CD14-positive monocyte (primary cell): Measurements from ENCODE around the gene SUSD2. TPM values are rescaled to one million over a fixed set of nuclear protein-coding genes. Genes with fewer than 3 reads are reported as not detected.

Source experiments
- DNase-seq, 3 donors: peaks; one replicate each; pipeline ENCODE4 v3.0.0-alpha.2; 2011 to 2022
- H2AFZ ChIP-seq: 2 replicates; pipeline ENCODE4 v1.6.0; 2012; ENCODE audit warnings: mild to moderate bottlenecking, low read depth, low read length, inconsistent platforms; ENCODE audit not compliant: insufficient read depth, poor library complexity, severe bottlenecking
- H3K27ac ChIP-seq, 2 donors: 1 replicate in 1 of 2; 2 replicates in 1 of 2; pipeline ENCODE4 v1.5.1; 2012 to 2013; ENCODE audit warnings: low read length in 2 of 2, control low read depth in 1 of 2, inconsistent platforms in 1 of 2, low read depth in 1 of 2, mild to moderate bottlenecking in 1 of 2
- H3K27me3 ChIP-seq, 2 donors: one replicate each; pipeline versions ENCODE4 v1.6.0 to v1.6.1; 2011 to 2013; ENCODE audit warnings: low read length in 2 of 2; ENCODE audit not compliant: control insufficient read depth in 2 of 2, insufficient read depth in 2 of 2
- H3K36me3 ChIP-seq, 2 donors: replicated peaks in 1 of 2; 1 replicate in 1 of 2; 2 replicates in 1 of 2; pipeline versions ENCODE4 v1.5.1 to v1.6.1; 2012 to 2013; ENCODE audit warnings: low read length in 2 of 2, control low read depth in 1 of 2, inconsistent platforms in 1 of 2, mild to moderate bottlenecking in 1 of 2; ENCODE audit not compliant: insufficient read depth in 2 of 2, control insufficient read depth in 1 of 2
- H3K4me1 ChIP-seq, 2 donors: 1 replicate in 1 of 2; 2 replicates in 1 of 2; pipeline versions ENCODE4 v1.5.1 to v1.6.1; 2012 to 2013; ENCODE audit warnings: low read length in 2 of 2, control low read depth in 1 of 2, inconsistent platforms in 1 of 2, mild to moderate bottlenecking in 1 of 2, moderate library complexity in 1 of 2; ENCODE audit not compliant: insufficient read depth in 2 of 2, control insufficient read depth in 1 of 2
- H3K4me2 ChIP-seq: replicated peaks from 2 replicates; pipeline ENCODE3; 2012; ENCODE audit warnings: low read length, moderate library complexity, mild to moderate bottlenecking; ENCODE audit not compliant: poor library complexity, severe bottlenecking; ENCODE audit errors: extremely low read depth
- H3K4me3 ChIP-seq, 3 experiments: fragments of 200-600 bp in 1 of 3; sonication (generic) in 1 of 3; replicated peaks in 1 of 3; 1 replicate in 2 of 3; 2 replicates in 1 of 3; pipeline ENCODE4 v1.5.1; 2011 to 2013; ENCODE audit warnings: low read length in 3 of 3, mild to moderate bottlenecking in 3 of 3, control low read depth in 2 of 3, low read depth in 2 of 3, inconsistent platforms in 1 of 3, moderate library complexity in 1 of 3
- H3K79me2 ChIP-seq: 2 replicates; pipeline ENCODE4 v1.6.0; 2012; ENCODE audit warnings: mild to moderate bottlenecking, control low read depth, inconsistent platforms, low read length, moderate library complexity; ENCODE audit not compliant: insufficient read depth
- H3K9ac ChIP-seq: 2 replicates; pipeline ENCODE4 v1.6.0; 2017; ENCODE audit warnings: low read length, mild to moderate bottlenecking; ENCODE audit not compliant: insufficient read depth, poor library complexity, severe bottlenecking
- H3K9me3 ChIP-seq, 2 donors: replicated peaks in 1 of 2; 1 replicate in 1 of 2; 2 replicates in 1 of 2; pipeline versions ENCODE4 v1.5.1 to v1.6.1; 2012 to 2013; ENCODE audit warnings: low read length in 2 of 2, control low read depth in 1 of 2; ENCODE audit not compliant: control insufficient read depth in 1 of 2, insufficient read depth in 1 of 2
- H4K20me1 ChIP-seq: 2 replicates; pipeline ENCODE4 v1.6.0; 2012; ENCODE audit warnings: mild to moderate bottlenecking, low read length, control low read depth, moderate library complexity; ENCODE audit not compliant: insufficient read depth
- H3K27ac Mint-ChIP-seq, 7 donors: one replicate each; pipeline ENCODE4 v1.8.0; 2020; ENCODE audit warnings: mild to moderate bottlenecking in 7 of 7, mixed read lengths in 7 of 7, moderate library complexity in 6 of 7, inconsistent platforms in 2 of 7
- H3K27me3 Mint-ChIP-seq, 3 donors: one replicate each; pipeline ENCODE4 v1.8.0; 2021 to 2022; ENCODE audit warnings: low read depth in 3 of 3, mild to moderate bottlenecking in 3 of 3, mixed read lengths in 3 of 3, moderate library complexity in 3 of 3, inconsistent platforms in 1 of 3
- H3K36me3 Mint-ChIP-seq, 2 donors: one replicate each; pipeline ENCODE4 v1.8.0; 2020; ENCODE audit warnings: mixed read lengths in 2 of 2, inconsistent platforms in 1 of 2, mild to moderate bottlenecking in 1 of 2
- H3K4me1 Mint-ChIP-seq: one replicate; pipeline ENCODE4 v1.8.0; 2020; ENCODE audit warnings: mild to moderate bottlenecking, mixed read lengths
- H3K4me3 Mint-ChIP-seq, 2 donors: one replicate each; pipeline ENCODE4 v1.8.0; 2020; ENCODE audit warnings: mild to moderate bottlenecking in 2 of 2, mixed read lengths in 2 of 2, moderate library complexity in 1 of 2
- H3K9me3 Mint-ChIP-seq, 7 donors: one replicate each; pipeline ENCODE4 v1.8.0; 2020 to 2022; ENCODE audit warnings: mixed read lengths in 7 of 7, mild to moderate bottlenecking in 6 of 7, moderate library complexity in 6 of 7, inconsistent platforms in 2 of 7
- WGBS: methylation state at CpG from one replicate; pipeline ENCODE4 v1.1.5; 2013; ENCODE audit warnings: missing lambda C conversion rate; ENCODE audit not compliant: insufficient coverage; 5-methylcytosine and 5-hydroxymethylcytosine counted together
- intact Hi-C, 2 donors: fragments of 100-400 bp; cut with micrococcal nuclease; formaldehyde crosslinking; loops; one replicate each; pipeline versions ENCODE4 v1.15.0 to v1.15.1; 2023
- polyA plus RNA-seq, 3 donors: library from polyadenylated mRNA; depleted of rRNA in 1 of 3; unstranded in 2 of 3; stranded (reverse) in 1 of 3; fragments of 300-500 nt in 2 of 3; fragments of >200 nt in 1 of 3; fragmentation: Illumina TruSeq in 2 of 3; gene quantifications; 1 replicate in 2 of 3; 2 replicates in 1 of 3; pipeline ENCODE4 v1.2.3, GENCODE V29; 2012 to 2021
- TF ChIP-seq, protein P1 (sequence below): fragments of 200-600 bp; IDR thresholded peaks from one replicate; pipeline ENCODE4 v1.8.0; 2022; ENCODE audit warnings: antibody characterized with exemption, mild to moderate bottlenecking

SUSD2 gene
- polyA plus RNA-seq, 3 donors: 0.56 TPM; not detected in 2

DNA sequence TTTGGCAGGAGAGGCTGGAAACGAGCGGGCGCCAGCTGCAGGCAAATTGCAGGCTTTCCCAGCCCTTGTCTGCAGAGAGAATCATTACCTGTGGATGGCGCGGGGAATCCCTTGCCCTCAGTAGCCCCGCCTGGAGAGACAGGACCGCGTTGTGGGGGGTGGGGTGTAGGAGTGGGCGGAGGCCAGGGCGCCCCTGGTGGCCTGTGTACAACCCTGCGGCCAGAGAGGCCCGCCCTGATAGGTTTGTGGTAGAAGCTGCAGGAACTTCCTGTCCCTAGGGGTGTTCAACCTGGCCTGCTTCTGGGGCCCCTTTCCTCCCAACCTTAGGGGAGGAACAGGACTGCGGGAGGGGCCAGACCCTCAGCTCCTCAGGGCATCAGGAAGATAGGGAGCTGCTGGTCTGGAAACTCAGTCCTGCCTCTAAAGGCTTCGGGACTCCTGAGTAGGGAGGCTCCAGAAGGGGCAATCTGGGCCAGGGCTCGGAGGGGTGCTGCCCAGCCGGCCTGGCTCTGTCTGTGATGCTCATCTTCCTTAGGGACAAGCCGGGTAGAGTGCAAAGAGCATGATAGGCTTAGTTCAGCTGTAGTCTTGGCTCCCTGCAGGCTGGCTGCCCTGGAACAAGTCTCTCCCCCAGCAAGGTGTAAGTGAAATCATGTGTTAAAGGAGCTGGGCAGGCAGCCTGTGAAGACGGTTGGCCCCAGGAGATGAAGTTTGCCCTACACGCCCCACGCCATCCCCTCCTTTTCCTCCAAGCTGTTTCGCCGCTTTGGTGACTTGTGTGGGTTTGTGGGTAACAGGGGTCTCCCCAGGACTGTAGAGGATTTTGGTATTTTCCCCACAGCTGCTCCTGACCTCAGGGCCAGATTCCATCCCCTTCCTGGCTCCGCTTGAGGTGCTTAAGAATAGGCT, 24.1 kb upstream of the SUSD2 start:
- Histone ChIP-seq H3K27ac (peak overlapping the region; percentile 1 to 78), H4K20me1 (peaks cover 53% of the 10 kb centered on the region), H3K4me2 (peak overlapping the region; percentile 100), H3K27me3 (no peaks in the 10 kb centered on the region), H3K9ac (peak overlapping the region; percentile 71), H3K79me2 (peaks cover 30% of the 10 kb centered on the region), H3K36me3 (peaks cover 5 to 27% of the 10 kb centered on the region in 2 donors), H3K4me3 (peak overlapping the region; percentile 78 to 100 (median 90)), H2AFZ (peak overlapping the region; percentile 92), H3K9me3 (no peaks in the 10 kb centered on the region), H3K4me1 (peaks cover 49% of the 10 kb centered on the region in 2 donors)
- peaks cover 6 to 26% of the 10 kb centered on the region in 2 donors for H3K36me3 Mint-ChIP-seq
- TF ChIP-seq, protein P1, sequence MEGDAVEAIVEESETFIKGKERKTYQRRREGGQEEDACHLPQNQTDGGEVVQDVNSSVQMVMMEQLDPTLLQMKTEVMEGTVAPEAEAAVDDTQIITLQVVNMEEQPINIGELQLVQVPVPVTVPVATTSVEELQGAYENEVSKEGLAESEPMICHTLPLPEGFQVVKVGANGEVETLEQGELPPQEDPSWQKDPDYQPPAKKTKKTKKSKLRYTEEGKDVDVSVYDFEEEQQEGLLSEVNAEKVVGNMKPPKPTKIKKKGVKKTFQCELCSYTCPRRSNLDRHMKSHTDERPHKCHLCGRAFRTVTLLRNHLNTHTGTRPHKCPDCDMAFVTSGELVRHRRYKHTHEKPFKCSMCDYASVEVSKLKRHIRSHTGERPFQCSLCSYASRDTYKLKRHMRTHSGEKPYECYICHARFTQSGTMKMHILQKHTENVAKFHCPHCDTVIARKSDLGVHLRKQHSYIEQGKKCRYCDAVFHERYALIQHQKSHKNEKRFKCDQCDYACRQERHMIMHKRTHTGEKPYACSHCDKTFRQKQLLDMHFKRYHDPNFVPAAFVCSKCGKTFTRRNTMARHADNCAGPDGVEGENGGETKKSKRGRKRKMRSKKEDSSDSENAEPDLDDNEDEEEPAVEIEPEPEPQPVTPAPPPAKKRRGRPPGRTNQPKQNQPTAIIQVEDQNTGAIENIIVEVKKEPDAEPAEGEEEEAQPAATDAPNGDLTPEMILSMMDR: peak; percentile 97
- DNase-seq: peak; percentile 74 to 83 (median 79)
- peaks cover 57% of the 10 kb centered on the region for H3K4me1 Mint-ChIP-seq
- peaks cover 0 to 4% (median 0%) of the 10 kb centered on the region in 7 donors for H3K9me3 Mint-ChIP-seq
- peak overlapping the region; percentile 37 to 91 (median 82) for H3K27ac Mint-ChIP-seq
- H3K27me3 Mint-ChIP-seq: peaks cover 0 to 3% (median 0%) of the 10 kb centered on the region in 3 donors
- intact Hi-C loops: loop anchor here in 1 of 2 donors (5.0 kb wide), 2 partner anchors 35 to 50 kb away; no protein-coding TSS in a partner anchor
- H3K4me3 Mint-ChIP-seq: peak overlapping the region; percentile 96
- 1% methylated on average over 8 of the region's 23 CpGs for WGBS

DNA sequence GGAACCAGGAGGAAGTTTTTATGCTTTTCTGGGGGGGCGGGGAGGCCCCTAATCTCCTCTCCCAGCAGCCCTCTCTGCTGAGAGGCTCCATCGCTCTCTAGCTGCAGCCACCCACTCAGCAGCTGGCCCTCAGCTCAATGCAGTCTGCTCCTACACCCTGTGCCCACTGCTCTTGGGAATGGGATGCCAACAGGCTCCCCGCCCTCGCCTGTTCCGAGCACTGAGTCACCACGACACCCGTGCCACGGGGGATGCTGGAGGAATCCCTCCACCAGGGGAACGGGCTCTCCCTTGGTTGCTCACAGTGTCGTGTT, 23.5 kb upstream of the SUSD2 start:
- intact Hi-C loops: loop anchor here in 1 of 2 donors (5.0 kb wide), 2 partner anchors 35 to 50 kb away; no protein-coding TSS in a partner anchor
- Histone ChIP-seq H3K79me2 (peaks cover 30% of the 10 kb centered on the region), H2AFZ (peak overlapping the region; percentile 92), H3K9ac (peak overlapping the region; percentile 30), H3K36me3 (peaks cover 11 to 33% of the 10 kb centered on the region in 2 donors), H3K4me1 (peaks cover 49% of the 10 kb centered on the region in 2 donors), H3K4me2 (peak overlapping the region; percentile 100), H3K27ac (no peak overlapping the region), H3K9me3 (no peaks in the 10 kb centered on the region), H3K4me3 (peak overlapping the region in 1 of 3 experiments; percentile 100), H3K27me3 (no peaks in the 10 kb centered on the region), H4K20me1 (peaks cover 59% of the 10 kb centered on the region)
- no peak overlapping the region for H3K27ac Mint-ChIP-seq
- peaks cover 8 to 28% of the 10 kb centered on the region in 2 donors for H3K36me3 Mint-ChIP-seq
- peaks cover 0 to 1% (median 0%) of the 10 kb centered on the region in 3 donors for H3K27me3 Mint-ChIP-seq
- 38% methylated on average over 9 of the region's 10 CpGs for WGBS
- TF ChIP-seq, protein P1: no peak
- H3K9me3 Mint-ChIP-seq: peaks cover 0 to 4% (median 0%) of the 10 kb centered on the region in 7 donors
- H3K4me1 Mint-ChIP-seq: peaks cover 57% of the 10 kb centered on the region
- DNase-seq: no peak
- H3K4me3 Mint-ChIP-seq: peak overlapping the region; percentile 16 to 55
